ENCODE measurements around the gene MTHFS.

The MTHFS gene

GRCh38 chr15:79874242-79874641 lies 22.6 kb downstream of the MTHFS start:
- no peak for DNase-seq

DNA sequence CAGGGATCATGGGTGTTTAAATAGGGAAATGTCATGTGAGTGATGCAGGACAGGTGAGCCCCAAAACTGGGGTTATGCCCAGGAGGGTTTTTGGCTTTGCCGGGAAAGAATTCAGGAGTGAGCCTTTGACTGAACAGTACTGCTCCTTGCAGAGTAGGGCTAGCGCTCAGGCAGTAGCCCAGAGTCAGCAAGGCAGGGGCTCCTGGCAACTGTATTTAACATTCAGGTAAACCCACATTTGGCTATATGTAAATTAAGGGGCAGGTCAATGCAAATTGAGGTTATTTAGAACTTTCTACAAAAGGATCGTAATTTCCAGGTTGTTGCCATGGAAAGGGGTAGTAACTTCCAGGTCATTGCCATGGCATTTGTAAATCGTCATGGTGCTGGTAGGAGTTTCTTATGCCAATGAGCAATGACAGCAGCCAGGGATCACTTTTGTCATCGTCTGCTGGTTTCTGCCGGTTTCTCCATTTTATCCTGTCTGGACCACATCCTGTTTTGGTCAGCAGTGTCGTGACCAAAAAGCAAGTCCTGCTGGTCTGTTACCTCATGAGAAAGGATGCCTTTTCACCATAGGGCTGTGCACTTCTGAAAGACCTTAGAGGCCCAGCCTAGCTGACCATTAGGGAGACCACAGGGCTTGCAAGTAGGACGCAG lies 24.3 kb downstream of the MTHFS start:
- no peak for DNase-seq

DNA sequence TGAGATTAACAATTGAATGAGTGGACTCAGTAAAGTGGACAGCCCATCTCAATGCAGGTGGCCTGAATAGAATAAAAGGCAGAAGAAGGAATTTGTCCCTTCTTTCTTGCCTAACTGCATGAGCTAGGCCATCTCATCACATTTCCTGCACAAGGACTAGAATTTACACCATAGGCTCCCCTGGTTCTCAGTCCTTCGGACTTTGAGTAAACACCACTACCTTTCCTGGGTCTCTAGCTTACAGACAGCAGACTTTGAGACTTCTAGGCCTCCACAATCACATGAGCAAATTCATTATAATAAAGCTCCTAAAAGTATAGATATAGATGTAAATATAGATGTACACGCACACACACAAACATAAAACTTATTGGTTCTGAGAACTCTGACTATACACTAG lies 28.3 kb downstream of the MTHFS start:
- no peak for DNase-seq

DNA sequence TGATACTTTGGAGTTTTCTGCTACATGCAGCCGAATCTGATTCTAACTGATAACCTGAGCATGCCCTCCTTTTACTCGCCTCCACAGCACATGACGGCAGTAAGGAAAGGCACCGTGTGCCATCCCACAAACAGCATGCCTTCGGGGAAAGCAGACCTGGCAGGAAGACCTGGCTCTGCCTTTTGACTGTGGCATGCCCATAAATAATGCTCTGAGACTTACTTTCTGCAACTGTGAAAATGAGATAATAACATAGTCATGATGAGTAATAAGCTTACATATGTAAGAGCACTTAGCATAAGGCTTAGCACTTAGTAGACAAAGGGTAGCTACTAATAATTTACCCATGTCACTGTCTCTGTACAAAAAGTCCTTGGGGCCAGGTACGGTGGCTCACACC lies 32.9 kb downstream of the MTHFS start:
- no peak for DNase-seq

DNA sequence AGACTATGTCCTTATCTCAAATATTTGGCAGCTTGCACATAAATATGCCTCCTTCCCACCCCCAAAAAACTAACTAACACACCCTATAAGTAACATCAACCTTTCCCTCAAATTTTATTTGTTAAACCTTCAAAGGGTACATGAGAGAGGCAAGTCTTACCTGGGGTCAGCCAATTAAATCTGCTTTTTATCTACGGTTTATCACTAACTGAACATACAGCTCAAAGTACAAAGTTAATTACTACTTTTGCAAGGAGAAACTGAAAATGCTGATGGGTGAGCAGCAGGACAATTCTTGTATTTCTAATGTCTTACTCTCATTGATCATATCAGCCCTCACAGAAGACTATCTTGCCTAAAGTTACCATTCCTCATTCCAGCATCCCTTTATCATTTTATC lies 34.6 kb downstream of the MTHFS start:
- no peak for DNase-seq

- DNase-seq: no peak
These were observed 36.2 kb downstream of the MTHFS start for GRCh38 chr15:79860661-79861060.

GRCh38 chr15:79858469-79858868 lies 38.3 kb downstream of the MTHFS start:
- DNase-seq: no peak

GRCh38 chr15:79853492-79854328 lies 43.1 kb downstream of the MTHFS start:
- DNase-seq: no peak

DNA sequence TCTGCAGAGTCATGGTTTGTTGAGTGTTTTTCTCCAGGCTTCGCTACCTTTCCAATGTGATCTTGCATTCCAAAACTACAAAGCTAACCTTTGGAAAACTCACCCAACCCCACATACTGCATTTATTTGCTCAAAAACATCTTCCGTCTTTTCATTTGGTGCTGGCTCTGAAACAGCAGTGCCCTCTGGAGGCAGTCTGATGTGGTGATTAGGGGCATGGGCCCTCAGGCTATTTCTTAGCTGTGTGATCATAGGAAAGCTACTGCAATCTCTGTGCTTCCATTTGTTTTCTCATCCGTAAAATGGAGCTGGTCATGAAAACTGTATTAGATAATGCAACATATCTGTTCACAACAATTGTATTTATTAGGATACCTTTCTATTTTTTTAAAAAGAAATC lies 47.0 kb downstream of the MTHFS start:
- no peak for DNase-seq

GRCh38 chr15:79846539-79846938 lies 50.3 kb downstream of the MTHFS start:
- DNase-seq: no peak

DNA sequence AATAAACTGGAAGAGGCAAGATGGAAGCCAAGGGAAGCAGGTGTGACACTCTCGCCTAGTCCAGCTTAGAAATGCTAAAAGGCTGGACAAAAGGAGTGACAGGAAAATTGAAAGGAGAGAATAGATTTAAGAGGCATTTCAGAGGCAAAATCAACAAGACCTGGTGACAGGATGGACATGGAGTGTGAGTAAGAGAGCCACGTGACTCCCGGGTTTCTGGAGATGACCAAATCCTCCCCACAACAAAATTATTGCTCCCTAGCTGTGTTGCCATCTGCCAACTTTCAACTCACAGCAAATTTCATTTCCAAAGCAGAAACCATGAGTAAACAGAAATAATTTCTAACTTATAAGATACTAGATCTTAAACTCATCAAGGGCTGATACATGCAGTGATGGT lies 52.6 kb downstream of the MTHFS start:
- DNase-seq: no peak

DNA sequence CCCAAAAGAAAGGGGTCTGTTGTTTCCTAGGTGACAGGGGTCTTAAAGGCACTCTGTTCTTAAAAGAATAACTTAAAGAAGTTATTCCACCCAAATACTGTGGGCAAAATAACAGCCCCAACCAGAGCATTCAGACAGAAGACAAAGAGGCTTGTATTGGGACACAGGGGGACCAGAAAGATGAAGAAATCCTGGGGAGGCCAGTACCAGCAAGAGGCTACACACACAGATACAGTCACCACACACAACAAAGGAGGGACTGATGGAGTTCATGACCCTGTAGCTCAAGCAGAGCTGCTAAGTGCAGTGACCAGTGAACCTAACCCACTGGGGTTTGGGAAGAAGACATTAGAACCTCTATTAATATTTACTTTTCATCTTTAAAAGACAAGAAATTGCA lies 59.0 kb downstream of the MTHFS start:
- no peak for DNase-seq

DNA sequence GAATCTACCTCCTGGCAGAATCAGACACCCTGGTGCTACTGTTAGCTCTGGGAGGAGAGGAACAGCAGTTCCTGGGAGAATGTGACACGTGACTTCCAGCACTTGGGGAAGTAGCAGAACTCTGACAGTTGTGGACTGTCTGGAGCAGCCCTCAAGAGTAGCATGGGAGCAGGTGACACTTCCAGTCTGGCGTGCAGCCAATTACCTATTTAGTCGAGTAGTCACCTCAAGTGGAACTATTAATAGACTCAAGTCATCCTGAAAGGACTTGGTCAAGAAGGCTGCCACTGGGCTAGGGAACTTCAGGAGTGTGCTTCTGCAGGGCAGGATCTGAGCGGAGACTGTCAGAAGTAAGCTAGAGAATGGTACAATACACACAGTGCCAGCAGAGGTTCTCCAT lies 62.3 kb downstream of the MTHFS start:
- DNase-seq: no peak

GRCh38 chr15:79832367-79833120 lies 64.3 kb downstream of the MTHFS start:
- DNase-seq: no peak

DNA sequence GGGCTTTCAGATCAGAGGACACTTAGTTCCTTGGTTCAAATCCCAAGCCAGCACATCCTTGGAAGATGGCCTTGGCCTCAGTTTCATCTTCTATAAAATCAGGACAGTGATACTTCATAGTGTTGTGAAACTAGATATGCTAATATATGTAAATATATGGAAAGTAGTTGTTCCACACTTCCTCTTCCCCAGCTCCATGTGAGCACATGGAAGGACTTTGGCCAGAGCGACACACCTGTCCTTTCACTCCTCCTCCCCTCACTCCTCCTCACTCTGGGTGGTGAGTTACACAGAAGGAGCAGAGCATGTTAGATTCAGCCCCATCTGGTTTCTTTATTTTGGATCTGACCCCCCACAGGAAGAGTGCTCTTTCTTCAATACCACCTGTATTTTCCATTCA lies 65.2 kb downstream of the MTHFS start:
- DNase-seq: no peak

DNA sequence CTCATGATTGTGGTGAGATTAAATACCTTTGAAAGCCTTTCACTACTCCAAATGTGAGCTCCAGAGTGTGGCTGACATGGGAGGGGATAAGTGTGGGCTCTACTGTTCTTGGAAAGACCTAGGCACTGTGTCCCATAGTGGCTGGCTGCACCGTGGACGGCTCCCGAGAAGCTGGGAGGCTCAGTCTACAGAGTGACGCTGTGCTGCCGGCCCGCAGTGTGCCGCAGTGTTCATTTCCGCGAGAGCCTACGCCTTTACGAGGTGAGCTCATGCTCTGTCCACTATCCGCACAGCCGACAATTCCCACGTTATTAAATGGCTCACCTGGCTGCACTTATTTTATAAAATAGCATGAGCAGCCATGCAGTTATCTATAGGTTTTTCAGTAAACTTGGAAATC lies 66.9 kb downstream of the MTHFS start:
- no peak for DNase-seq

- DNase-seq: no peak
These were observed 68.4 kb downstream of the MTHFS start for GRCh38 chr15:79828447-79828846.

- no peak for DNase-seq
These were observed 70.0 kb downstream of the MTHFS start for GRCh38 chr15:79826800-79827199.

DNA sequence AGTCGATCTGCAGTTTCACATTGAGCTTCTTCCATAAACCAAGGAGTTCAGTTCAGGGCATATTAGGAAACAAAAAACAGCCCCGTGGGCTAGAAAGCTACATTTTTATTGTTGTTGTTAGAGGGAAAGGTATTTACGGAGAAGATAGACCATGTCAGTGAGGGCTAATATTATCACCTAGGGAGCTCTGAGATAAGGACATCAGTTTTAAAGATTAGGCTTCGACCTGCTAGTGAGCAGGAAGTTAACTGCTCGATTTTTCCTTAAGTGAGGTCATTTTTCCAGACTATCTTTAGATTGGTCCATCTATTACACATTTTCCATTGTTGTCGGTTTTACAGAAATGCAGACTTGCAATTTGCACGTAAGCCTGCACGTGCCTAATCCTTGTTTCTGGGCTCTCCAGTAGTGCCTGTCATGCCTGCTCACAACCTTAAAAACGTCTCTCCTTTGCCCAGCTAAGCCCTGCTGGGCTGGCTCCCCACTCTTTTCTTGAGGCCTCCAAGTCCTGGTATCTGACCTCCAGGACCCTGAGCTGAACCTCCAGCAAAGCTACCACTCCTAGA lies 72.6 kb downstream of the MTHFS start:
- no peak for DNase-seq

DNA sequence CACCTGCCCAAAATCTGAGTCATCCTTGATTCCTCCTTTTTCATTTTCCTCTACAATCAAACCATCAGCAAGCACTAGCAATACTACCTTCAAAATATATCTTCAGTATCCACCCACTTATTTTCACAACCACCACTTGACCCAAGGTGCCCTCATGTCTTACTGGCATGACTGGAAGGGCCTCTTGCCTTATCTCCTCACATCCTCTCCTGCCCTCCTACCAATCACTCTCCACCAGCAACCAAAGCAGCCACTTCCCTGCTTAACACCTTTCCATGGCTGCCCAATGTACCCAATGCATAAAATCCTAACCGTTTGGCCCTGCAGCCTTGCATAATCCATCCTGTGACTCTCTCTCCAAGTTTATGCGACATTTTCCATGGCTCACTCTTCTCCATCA lies 76.0 kb downstream of the MTHFS start:
- no peak for DNase-seq

DNA sequence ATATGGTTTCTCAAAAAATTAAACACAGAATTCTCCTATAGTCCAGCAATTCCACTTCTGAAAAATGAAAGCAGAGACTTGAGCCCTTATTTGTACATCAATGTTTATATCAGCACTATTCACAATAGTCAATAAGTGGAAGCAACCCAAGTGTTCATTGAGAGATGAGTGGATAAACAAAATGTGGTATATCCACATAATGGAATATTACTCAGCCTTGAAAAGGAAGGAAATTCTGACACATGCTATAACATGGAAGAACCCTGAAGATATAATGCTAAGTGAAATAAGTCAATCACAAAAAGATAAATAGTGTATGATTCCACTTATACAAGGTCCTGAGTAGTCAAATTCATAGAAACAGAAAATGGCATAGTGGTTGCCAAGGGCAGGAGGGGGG lies 76.6 kb downstream of the MTHFS start:
- no peak for DNase-seq

- DNase-seq: no peak
These were observed 80.2 kb downstream of the MTHFS start for GRCh38 chr15:79816571-79816970.

DNA sequence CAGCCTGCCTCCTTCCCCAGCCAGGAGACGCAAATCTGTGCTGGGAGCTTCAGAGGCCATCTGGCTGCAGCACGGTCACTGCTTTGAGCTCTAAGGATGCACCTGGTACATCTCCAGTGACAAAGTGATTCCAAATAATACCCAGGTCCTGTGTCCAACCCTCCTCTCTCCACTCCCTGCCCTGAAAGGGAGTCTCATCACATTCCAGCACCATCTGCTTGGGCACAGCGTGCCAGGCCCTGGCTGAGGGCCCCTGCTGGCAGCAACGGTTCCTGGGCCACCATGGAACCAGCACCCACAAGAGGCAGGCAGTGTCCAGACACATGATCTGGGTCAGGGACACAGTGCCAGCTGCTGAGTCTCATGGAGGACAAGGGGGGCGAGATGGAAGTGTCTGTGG lies 81.3 kb downstream of the MTHFS start:
- DNase-seq: no peak

DNA sequence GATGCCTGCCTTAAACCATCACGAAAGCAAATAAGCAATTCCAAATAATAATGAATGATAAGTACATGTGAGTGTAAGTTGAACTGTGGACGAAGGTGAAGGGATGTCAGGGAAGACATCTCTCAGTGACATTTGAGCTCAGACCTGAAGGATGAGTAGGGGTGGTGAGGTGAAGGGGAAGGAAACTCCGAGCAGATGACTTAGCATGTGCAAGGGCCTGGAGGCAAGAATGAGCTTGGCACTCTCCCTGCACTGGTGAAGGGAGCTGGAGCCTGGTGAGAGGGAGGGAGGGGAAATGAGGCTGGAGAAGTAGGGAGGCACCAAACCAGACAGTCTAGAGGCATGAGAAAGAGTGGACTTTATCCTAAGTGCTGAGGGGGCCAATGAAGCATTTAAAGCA lies 84.3 kb downstream of the MTHFS start:
- no peak for DNase-seq

Measured in NCI-H1930 (cell line).